GM18870 (cell line): ENCODE data around the gene OOEP.
"Not testable (repeated sequence)": the region's sequence is repeated elsewhere in the genome, so short reads cannot be mapped to it uniquely, and the experiment has no call there.

Experiments
- ATAC-seq: cut with Tn5 transposase; IDR thresholded peaks from one replicate; pipeline ENCODE4 v1.9.1; 2021; ENCODE audit warnings: moderate library complexity; ENCODE audit not compliant: unreplicated experiment

OOEP gene

DNA sequence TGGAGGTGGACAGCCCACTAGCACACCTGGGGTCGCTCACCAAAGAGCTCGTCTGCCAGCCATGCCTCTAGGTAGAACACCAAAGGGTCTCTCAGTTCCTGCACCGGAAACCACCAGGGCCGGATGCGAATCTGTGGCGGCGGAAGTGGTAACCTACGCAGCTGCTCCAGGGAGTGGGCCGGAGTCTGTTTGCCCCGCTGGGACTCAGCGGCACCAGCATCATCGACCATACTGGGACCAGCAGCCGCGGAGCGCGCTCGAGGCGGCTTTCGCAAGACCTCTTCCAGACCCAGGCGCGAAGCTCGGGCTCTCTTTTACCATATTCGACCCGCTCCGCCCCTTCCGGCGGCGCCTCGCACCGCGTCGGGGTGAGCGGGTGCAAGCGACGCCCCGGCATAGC, at the start of gene OOEP:
OOEP (minus strand) TSS at position 335 of the 400 bp plus-strand sequence; CDS start at position 230, 105 bp downstream.
- no peak for ATAC-seq

DNA sequence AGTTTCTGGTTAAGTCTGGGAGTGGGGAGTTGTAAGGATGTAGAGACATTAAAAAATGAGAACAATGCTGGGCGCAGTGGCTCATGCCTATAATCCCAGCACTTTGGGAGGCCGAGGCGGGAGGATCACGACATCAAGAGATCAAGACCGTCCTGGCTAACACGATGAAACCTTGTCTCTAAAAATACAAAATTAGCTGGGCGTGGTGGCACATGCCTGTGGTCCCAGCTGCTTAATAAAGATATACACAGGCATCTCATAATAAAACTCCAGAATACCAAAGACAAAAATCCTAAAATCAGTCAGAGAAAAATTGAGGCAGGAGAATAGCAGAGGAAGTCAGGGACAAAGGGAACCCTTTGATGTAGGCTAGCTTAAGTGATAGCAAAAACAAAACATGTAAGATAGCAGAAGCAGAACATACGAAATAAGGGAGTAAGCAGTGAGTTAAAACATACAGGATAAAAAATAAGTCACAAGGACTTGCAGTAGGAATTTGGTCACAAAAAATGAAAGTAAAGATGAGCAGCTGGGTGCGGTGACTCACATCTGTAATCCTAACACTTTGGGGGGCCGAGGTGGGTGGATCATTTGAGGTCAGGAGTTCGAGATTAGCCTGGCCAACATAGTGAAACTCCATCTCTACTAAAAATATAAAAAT, 48.5 kb upstream of the OOEP start:
- ATAC-seq = no peak

DNA sequence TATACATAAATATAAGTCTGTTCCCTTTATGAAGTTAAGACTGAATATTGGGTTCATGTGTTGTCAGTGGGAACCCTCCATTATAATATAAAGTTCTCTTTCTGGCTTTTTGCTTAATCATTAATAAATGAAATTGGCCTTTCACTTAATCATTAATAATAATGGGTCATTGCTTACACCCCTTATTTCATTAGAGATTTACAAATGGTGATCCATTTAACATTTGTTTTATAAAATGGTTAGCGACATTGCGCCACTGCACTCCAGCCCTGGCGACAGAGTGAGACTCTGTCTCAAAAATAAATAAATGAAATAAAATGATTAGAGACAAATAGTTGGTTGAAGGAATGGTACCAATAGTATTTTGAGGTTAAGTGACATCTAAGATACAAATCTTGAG, 43.4 kb upstream of the OOEP start:
- ATAC-seq = no peak

DNA sequence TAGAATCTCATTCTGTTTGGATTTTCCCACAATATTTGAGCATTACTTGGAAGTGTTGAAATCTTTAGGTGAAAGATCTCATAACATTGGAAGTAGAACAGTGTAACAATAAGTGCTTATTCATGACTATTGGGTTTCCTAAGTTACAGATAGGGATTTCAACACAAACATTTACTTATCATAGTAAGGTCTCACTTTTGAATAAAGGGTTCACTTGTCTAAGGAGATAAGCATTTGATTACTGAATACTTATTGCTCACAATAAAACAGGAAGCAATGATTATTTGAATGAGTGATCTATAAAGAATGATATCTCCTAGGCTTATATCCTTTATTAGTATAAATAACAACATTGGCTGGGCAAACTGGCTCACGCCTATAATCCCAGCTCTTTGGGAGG, 39.7 kb upstream of the OOEP start:
- ATAC-seq = no peak

DNA sequence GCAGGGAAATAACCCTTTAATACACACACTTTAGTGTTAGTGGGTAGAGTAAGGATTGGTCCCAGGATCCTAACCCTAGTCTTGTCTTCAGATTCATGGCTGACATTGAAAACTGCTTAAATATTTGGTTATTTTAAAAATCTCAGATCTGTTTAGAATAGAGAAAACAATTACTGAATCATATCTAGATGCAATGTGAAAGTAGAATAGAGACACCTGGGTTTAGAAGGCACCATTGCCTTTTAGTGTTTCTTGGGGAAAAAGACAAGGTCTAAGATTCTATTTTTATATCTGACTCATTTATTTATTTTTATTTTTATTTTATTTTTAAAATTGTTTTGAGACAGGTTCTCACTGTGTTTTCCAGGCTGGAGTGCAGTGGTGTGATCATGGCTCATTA, 31.0 kb upstream of the OOEP start:
- ATAC-seq = no peak

DNA sequence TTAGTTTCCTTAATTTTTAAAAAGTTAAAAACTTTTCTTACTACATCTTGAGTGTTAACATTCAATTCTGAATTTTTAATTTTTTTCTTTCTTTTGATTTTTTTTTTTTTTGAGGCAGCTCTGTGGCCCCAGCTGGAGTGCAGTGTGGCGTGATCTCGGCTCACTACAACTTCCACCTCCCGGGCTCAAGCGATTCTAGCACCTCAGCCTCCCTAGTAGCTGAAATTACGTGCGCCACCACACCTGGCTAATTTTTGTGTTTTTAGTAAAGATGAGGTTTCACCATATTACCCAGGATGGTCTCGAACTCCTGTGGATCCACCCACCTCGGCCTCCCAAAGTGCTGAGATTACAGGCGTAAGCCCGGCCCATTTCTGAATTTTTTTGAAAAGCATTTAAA, 26.2 kb upstream of the OOEP start:
- no peak for ATAC-seq

DNA sequence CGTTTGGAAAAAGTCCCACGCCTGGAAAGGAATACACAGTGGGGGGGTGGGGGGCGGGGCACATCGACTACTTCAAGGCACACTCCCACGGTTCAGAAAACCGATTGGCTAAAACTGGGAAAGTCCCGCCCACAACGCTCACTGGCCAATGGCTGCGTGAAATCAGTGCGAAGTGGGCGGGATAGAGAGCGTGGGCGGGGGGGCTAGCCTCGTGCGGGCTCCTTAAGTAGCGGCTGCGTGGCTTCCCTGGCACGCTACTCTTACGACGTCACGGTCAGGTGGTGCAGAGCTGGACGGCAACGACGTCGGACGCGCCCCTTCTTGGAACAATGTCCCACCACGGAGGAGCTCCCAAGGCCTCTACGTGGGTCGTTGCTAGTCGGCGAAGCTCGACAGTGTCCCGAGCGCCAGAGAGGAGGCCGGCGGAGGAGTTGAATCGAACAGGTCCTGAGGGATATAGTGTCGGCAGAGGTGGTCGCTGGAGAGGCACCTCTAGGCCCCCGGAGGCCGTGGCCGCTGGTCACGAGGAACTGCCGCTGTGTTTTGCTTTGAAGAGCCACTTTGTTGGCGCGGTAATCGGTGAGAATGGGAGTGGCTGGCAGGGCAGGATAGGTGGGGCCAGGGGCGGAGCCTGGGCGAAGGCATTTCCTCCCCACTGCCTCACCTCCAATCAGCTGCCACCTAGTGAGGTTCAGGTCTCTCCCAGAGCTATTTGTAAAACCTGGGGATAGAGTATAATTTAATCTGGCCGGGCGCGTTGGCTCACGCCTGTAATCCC, 25.1 kb upstream of the OOEP start, which contains the start of gene DDX43:
DDX43 (plus strand) TSS at position 252 of the 778 bp plus-strand sequence; CDS start at position 330, 78 bp downstream.
- no peak for ATAC-seq

DNA sequence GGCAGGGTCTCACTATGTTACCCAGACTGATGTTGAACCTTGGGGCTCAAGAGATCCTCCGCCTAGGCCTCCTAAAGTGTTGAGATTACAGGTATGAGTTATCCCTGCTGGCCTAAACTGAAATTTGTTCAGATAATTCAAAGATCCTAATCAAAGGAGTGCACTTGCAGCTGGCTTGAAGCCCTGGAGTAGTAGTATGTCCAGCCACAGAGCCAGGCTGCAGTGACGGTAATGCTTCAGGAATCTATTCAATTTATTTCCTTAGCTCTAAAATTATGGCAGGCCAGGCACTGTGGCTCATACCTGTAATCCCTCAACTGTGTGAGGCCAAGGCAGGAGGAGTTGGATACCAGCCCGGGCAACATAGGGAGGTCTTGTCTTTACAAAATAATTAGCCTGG, 23.6 kb upstream of the OOEP start:
- no peak for ATAC-seq

DNA sequence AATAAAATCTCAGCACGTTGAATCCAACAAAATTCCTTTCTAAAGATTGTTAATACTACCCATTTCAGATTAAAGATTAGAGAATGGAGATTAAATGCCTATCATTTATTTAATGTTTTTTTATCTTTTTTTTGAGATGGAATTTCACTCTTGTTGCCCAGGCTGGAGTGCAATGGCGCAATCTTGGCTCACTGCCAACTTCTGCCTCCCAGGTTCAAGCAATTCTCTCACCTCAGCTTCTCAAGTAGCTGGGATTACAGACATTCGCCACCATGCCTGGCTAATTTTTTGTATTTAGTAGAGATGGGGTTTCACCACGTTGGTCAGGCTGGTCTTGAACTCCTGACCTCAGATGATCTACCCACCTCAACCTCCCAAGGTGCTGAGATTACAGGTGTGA, 22.5 kb upstream of the OOEP start:
- ATAC-seq = not testable (repeated sequence)

DNA sequence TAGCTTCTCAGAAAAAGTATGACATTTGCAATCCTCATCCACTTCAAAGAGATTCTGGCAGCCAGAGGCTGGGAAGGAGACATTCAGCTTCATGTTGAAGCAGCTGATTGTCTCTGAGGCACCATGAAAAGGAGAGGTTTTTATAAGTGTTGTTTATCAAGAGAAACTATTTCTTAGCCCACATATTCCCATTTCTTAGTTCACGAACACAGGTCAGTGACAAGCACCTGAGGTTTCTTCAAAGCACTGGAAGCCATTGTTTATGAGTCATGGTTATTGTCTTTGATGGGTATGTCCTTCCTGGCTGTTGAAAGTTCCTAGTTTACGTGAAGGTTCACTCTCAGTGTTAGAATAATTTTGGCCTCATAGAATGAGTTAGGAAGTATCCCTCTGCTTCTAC, 22.0 kb upstream of the OOEP start:
- no peak for ATAC-seq

DNA sequence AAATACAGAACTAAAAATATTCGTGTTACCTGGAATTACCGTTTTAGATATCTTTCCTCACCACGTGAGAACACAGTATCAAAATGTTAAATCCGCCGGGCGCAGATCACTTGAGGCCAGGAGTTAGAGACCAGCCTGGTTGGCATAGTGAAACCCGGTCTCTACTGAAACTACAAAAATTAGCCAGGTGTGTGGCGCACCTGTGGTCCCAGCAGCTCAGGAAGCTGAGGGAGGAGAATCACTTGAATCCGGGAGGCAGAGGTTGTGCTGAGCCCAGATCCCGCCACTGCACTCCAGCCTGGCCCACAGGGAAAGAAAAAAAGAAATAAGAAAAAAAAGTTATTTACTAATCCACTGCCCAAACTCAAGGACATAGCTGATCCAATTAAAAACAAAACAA, 20.2 kb upstream of the OOEP start:
- no peak for ATAC-seq

DNA sequence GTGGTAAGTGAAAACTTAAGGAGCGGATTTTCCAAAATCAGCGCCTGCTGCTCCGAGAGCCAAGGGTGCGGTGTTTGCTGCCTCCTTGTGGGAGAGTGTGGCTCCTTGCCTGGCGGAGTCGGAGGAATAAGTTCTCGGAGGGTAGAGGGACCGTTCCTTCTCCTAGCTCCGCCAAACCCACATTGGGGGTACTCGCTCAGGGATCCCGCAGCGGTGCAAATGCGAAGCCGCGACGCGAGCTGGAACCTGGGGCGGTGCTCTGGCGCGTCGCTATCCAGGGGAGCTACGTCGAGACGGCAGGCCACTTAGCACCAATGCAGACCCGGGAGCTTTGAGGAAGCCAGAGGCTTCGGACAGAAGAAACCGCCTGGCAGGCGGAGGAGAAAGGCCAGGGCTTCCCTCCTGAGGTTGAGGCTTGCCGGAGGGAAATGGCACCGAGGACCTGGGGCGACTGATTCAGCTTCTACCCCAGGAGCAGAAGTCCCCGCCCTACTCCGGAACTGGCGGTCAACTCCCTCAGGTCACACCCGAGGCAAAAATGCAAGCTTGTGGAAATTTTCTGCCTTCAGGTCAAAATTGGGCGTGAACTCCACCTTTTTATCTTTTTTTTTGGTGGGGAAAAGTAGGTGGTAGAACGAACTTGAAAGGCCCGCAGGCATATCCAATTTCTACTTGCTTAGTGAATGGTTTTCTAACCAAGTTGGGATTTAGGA, 19.3 kb upstream of the OOEP start:
- peak; percentile 71 for ATAC-seq

DNA sequence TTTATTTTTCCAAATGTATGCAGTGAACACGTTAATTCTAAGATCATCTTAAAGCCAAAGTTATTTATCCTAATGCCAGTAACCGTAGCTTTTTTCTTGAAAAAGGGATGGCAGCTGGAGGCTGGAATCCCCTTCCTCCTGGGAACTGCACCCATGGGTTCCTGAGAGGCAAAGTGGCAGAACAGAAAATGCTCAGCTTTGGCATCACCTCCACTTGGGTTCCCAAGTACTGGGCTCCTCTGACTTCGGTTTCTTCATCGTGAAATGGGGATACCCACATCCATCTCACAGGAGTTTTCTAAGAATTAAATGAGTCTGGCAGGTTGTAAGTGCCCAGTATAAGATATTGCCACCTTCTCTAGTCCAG, 18.7 kb upstream of the OOEP start:
- peak; percentile 20 for ATAC-seq

DNA sequence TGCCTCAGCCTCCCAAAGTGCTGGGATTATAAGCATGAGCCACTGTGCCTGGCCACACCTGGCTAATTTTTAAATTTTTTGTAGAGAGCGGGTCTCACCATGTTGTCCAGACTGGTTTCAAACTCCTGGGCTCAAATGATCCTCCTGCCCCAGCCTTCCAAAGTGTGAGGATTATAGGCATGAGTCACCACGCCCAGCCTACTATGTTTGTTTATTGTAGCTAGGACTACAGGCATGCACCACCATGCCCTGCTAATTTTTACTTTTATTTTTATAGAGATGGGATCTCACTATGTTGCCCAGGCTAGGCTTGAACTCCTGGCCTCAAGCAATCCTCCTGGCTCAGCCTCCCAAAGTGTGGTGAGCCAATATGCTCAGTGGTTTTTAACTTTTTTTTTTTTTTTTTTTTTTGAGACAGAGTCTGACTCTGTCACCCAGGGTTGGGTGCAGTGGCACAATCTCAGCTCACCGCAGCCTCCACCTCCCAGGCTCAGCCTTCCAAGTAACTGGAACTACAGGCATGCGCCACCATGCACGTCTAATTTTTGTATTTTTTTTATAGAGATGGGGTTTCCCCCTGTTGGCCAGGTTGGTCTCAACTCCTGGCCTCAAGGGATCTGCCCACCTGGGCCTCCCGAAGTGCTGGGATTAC, 12.9 kb upstream of the OOEP start:
- ATAC-seq = no peak

DNA sequence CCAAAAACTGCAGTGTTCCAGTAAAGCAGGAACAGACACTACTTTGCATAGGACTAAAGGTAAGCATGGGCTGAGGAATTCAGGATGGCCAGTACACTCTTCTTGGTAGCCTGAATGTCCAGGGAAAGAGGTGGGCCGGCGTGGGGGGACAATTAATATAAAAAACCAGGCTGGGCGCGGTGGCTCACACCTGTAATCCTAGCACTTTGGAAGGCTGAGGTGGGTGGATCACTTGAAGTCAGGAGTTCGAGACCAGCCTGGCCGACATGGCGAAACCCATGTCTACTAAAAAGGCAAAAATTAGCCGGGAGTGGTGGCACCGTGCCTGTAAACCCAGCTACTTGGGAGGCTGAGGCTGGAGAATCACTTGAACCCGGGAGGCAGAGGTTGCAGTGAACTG, 11.8 kb upstream of the OOEP start:
- ATAC-seq = not testable (repeated sequence)

DNA sequence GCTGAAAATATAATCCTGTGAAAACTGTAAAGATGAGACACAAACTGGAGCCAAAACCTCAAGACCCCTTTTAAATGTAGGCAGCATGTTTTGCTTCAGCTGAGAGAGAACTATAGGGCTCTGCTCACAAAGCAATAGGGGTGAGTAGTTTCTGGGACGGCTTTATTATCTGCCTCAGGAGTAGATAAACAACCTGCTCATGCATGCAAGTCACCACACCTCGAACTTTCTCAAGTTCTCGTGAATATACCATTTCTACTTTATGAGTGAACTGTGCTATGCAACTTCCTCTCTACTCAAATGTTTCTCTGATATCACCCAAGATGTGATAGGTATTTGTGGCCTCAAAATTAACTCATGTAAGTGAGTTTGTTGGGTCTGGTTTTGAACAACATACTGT, 7.5 kb upstream of the OOEP start:
- no peak for ATAC-seq

DNA sequence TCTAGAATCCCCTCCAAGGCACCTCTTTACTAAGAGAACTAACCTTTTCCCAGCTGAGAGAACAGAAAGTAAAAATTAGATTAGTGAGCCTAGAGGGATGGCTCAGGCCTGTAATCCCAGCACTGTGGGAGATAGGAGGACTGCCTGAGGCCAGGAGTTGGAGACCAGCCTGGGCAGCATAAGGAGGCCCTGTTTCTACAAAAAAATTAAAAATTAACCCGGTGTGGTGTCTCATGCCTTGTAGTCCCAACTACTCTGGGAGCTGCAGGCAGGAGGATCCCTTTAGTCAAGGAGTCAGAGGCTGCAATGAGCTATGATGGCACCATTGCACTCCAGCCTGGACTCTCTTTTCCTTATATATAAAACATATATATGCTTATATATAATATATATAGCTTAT, 5.5 kb upstream of the OOEP start:
- ATAC-seq = no peak

DNA sequence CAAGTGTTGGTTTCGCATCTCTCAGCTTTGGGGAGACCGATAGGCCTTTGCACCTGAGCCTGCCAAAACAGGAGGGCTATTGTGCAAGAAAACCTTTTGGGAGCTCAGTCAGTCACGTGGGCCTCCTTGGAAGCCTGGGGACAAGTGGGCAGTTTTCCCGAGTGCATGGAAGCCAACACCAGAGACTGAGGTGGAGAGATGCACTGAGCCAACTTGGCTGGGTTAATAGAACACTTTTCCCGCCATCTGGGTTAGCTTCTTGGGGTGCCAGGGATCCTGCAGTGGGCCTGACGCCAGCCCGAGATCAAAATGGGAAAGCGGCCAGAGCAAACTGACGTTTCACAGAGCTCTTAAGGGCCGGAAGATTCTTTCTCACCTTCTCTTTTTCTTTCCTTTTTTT, 2.8 kb upstream of the OOEP start:
- no peak for ATAC-seq

DNA sequence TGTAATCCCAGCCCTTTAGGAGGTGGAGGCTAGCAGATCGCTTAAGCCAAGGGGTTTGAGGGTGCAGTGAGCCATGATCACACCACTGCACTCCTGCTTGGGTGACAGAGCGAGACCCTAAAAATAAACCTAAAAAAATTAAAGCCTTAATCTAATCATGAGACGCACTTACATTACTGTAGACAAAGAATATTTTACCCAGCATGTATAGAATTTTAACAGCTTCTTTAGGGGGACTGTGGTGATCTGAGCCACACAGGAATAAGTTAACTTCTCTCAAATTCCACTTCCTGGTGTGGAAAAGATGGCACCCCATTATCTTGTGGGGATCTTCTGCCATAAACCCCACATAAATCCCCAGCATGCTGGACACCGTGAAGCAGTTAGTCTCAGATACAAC, 2.3 kb upstream of the OOEP start:
- ATAC-seq = no peak

DNA sequence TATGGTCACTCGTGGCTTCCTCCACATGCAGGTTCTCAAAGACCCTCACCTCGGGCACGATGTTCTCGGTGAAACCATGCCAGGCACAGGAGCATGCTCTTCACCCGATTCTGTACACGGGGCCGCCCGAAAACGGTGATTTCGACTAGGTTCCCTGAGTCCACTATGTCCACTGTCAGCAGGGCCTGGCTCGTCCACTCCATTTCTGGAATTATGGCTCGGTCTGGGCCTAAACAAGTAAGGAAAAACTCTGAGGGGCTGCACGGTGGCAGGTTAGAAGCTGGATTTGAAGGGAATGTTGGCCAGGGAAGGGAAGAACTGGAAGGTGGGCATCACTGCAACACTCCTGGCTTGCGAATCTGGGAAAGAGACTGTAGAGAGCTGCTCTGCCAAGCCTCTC, 540 bp downstream of the OOEP start:
- ATAC-seq = no peak

DNA sequence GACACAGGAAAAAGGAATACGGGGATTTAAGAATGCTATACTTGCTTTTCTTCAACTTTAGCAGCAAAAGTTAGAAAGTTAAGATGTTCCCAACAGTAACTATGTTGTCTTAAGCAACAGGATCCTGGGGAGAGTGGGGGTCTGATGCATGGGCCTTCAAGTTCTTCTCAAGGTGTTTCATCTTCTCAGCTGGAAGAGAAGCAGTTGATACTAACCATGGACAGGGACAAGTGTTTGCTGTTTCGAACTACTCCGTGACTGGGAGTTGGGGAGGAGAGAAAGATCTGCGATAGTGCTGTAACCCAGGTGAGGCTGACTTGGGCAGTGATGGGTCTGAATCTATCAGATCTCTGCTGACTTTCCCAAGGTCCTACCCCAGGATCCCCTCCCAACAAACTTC, 1.0 kb downstream of the OOEP start:
- ATAC-seq = no peak
